ENCODE data around the gene TUBA4B. TPM values are rescaled to one million over a fixed set of nuclear protein-coding genes. Genes with fewer than 3 reads are reported as not detected.

TUBA4B gene
- total RNA-seq, 3 donors from 2014 or later: not detected

- no peak for TF ChIP-seq CTCF (IDR thresholded peaks at IDR 0.05)
- H3K4me3 ChIP-seq: no peak overlapping the region
Observed at GRCh38 chr2:219290381-219291171, 37.5 kb downstream of the TUBA4B start.

GRCh38 chr2:219291394-219291793 is 38.4 kb downstream of the TUBA4B start:
- Histone ChIP-seq H3K9me3 (no peaks in the 10 kb centered on the region), H3K4me1 (ENCODE audit: low read depth) (peaks cover 5% of the 10 kb centered on the region), H3K36me3 (ENCODE audit: low read depth) (no peaks in the 10 kb centered on the region), H3K4me3 (no peak overlapping the region)
- DNase-seq (no peak), ATAC-seq (no peak)
- intact Hi-C loops (cut with DNase I, micrococcal nuclease): loop anchor here in 1 of 2 donors (5.0 kb wide), 1 partner anchor 129 kb away; the partner anchor contains the start of gene NHEJ1
- no peak for TF ChIP-seq CTCF (IDR thresholded peaks at IDR 0.05)

More at GRCh38 chr2:219290381-219291171, 37.5 kb downstream of the TUBA4B start:
- Histone ChIP-seq H3K9me3 (no peaks in the 10 kb centered on the region), H3K36me3 (ENCODE audit: low read depth) (no peaks in the 10 kb centered on the region), H3K4me1 (ENCODE audit: low read depth) (peaks cover 5% of the 10 kb centered on the region)
- DNase-seq: no peak
- intact Hi-C loops (cut with DNase I, micrococcal nuclease): loop anchor here in 1 of 2 donors (5.0 kb wide), 1 partner anchor 128 kb away; the partner anchor contains the start of gene NHEJ1
- ATAC-seq: no peak

- intact Hi-C loops (cut with DNase I, micrococcal nuclease): loop anchor here in 1 of 2 donors (5.0 kb wide), 1 partner anchor 130 kb away; the partner anchor contains the start of gene NHEJ1
- DNase-seq (no peak), ATAC-seq (no peak)
- peaks cover 5% of the 10 kb centered on the region for H3K4me1 ChIP-seq (ENCODE audit: low read depth)
- no peaks in the 10 kb centered on the region for H3K9me3 ChIP-seq
- H3K4me3 ChIP-seq: no peak overlapping the region
- no peak for TF ChIP-seq CTCF (IDR thresholded peaks at IDR 0.05)
- H3K36me3 ChIP-seq (ENCODE audit: low read depth): no peaks in the 10 kb centered on the region
Observed at GRCh38 chr2:219291910-219292490, 39.0 kb downstream of the TUBA4B start.

- peaks cover 5% of the 10 kb centered on the region for H3K4me1 ChIP-seq (ENCODE audit: low read depth)
- no peaks in the 10 kb centered on the region for H3K9me3 ChIP-seq
- DNase-seq (no peak), ATAC-seq (no peak)
- no peaks in the 10 kb centered on the region for H3K36me3 ChIP-seq (ENCODE audit: low read depth)
- intact Hi-C loops (cut with DNase I, micrococcal nuclease): loop anchor here in 1 of 2 donors (5.0 kb wide), 1 partner anchor 130 kb away; the partner anchor contains the start of gene NHEJ1
- H3K4me3 ChIP-seq: no peak overlapping the region
- no peak for TF ChIP-seq CTCF (IDR thresholded peaks at IDR 0.05)
Observed at GRCh38 chr2:219292616-219293015, 39.6 kb downstream of the TUBA4B start.

- no peak for ATAC-seq
- intact Hi-C loops (cut with DNase I, micrococcal nuclease): loop anchor here in 1 of 2 donors (5.0 kb wide), 1 partner anchor 131 kb away; the partner anchor contains the start of gene NHEJ1
- H3K4me3 ChIP-seq: no peak overlapping the region
- H3K36me3 ChIP-seq (ENCODE audit: low read depth): no peaks in the 10 kb centered on the region
- H3K9me3 ChIP-seq: no peaks in the 10 kb centered on the region
- TF ChIP-seq CTCF (IDR thresholded peaks at IDR 0.05): no peak
- no peak for DNase-seq
- peaks cover 9% of the 10 kb centered on the region for H3K4me1 ChIP-seq (ENCODE audit: low read depth)
Observed at GRCh38 chr2:219293736-219294231, 40.7 kb downstream of the TUBA4B start.
